ELF-1 (cell line): ENCODE data around the gene FOXP1.
"Not testable (repeated sequence)": the region's sequence is repeated elsewhere in the genome, so short reads cannot be mapped to it uniquely, and the experiment has no call there.

Experiments
- DNase-seq: peaks from one replicate; pipeline ENCODE4 v3.0.0-alpha.2; 2016; ENCODE audit warnings: low read depth, low spot score

The FOXP1 gene

DNA sequence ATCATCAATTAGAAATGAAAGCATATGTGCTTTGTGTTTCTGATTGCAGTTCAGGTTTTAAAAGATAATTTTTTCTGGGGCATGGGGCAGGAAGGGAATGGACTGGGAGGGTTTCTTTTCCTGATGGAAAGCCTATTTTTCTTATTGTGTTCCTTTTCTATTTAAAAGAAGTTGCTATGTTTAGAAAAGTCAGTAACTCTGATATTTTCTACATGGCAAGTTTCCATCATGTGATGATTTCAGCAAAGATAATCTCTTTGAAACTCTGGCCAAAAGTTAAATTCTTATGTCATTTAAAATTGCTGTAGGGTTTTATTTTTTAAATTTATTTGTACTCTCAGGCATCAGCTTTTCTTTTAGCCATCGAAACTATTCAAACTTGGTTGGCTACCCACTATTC lies 601.2 kb downstream of the FOXP1 start:
- no peak for DNase-seq

DNA sequence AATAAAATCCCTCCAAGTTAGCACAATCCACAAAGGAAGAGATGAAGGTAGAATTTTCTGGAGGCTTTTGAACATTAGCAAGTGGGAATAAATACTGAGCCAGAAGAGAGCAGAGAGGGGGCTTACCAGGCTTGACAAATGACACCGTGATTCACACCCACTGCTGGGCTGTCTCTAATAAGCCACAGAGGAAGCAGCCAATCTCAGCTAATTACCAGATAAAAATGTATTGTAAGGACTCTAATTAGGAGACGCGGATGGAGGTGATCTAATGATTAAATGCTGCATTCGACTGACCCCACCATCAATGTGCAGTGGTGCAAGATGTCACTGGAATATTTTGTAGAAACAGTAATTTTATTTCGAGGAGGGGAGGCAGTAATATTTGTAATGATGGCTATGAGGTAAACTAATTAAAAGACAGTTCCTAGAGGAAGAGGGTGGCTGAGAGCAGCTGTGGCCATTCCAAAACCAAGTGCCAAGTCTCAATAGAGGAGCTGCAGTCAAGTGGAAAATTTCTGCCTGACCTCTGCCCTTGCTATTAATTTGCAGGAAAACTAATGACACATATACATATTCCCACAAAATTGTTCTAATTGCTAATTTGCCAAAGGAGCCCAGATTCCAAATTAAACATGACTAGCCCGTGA lies 602.2 kb downstream of the FOXP1 start:
- DNase-seq = no peak

DNA sequence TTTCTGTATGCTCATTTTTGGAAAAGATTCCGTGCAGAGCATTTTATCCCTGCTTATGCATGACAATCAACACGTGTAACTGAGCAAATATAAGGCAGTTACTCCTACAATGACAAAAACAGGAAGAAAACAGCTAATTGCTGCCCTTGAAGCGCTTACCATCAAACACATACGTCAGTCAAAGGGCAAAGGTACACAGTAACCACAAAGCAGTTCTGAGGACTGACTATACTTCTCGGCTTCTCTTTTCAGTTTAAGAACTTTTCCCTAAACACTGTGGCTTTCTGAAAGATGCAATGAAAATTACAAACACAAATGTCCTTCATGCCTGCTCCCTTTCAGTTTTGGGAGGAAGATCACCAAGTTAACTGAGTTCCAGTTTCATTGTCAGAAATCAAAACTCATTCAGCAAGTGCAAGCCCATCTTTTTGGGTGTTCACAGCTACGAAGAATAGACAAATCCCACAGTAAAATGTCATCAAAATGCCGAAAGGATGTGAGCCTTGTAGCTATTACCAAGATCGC lies 602.8 kb downstream of the FOXP1 start:
- no peak for DNase-seq

DNA sequence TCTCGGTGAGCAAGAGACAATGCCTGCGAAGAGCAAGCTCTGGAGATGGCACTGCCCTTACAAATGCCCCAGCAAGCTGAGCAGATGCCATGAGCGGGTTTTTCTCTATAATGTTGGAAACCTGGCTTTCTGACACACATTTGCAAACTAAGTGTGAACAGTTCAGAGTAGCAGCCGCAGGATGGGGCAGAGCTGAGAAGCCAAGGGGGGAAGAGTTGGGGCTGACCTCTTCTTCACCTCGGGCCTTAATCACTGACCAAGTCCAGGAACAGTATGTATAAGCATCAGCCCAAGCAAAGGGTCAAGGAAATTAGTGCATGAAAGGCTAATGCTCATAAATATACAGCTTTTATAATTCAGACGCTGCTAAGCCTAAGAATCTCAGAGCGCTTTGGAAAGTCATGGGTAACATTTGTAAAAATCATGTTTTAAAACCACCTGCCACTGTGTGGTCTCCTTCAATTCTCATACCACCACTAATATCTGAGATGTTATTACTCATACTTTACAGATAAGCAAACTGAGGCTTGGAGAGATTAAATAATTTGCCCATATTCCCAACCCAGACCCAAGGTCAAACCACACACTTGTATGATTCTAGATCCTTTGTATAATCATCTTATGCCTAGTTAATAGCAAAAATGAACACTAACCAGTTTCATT lies 603.4 kb downstream of the FOXP1 start:
- no peak for DNase-seq

DNA sequence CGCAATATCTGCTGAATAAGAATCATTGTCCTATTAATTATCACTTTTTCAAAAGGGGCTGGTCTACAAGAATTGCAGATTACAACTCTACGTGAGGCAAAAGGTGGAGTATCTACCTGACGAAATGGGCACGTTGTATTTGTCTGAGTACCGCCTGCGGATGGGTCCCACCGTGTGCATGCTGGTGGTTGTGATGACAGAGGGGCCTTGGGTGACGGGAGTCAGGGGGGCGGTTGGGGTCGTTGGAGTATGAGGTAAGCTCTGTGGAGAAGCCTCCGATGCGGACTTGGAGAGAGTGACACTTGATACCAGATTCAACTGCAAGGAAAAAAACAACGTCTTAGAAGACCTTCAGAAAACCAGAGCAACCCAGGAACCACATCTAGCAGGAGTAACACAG lies 605.8 kb downstream of the FOXP1 start:
- no peak for DNase-seq

DNA sequence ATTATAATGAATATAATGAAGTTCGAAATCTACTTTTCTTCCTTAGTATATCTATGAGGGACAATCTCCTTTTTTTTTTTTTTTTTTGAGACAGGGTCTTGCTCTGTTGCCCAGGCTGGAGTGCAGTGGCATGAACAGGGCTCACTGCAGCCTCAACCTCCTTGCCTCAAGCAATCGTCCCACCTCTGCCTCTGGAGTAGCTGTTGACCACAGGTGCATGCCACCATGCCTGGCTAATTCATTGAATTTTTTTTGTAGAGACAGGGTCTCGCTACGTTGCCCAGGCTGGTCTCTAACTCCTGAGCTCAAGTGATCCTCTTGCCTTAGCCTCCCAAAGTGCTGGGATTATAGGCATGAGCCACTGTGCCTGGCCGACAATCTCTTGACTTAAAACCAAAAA lies 607.5 kb downstream of the FOXP1 start:
- DNase-seq = not testable (repeated sequence)

DNA sequence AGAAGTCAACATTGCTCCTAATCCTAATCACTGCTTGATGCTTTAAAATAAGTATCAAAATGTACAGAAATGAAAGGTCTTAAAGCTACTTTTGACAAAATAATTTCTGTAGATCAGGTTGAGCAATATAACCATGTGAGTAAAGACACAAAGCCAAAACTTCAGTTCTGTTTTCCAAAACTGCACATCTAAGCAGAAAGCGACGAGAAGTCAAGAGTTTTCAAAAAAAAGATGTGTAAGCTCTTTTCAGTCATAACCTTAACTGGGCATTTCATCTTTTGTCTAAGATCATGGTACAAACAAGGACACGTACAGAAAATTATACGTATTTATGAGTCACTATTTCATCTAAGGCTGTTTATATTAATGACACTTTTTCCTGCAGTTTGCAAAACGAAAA lies 608.8 kb downstream of the FOXP1 start:
- no peak for DNase-seq

DNA sequence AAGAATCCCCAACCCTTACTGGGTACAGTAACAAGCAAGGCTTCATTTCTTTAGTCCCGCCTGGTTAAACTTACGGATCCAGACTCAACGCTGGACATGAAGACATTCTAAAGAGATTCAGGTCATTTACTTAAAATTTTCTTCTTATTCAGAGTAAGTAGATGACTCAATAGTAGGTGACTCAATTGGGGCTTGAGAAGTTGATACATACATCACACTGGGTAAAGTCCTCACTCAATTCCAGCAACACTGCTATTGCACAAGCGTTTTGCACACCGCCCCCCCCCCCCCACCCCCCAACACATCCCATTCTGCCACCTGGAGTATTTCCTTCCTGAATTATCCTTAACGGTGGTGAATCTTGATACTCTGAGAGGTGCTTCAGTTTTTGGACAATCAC lies 610.0 kb downstream of the FOXP1 start:
- no peak for DNase-seq

DNA sequence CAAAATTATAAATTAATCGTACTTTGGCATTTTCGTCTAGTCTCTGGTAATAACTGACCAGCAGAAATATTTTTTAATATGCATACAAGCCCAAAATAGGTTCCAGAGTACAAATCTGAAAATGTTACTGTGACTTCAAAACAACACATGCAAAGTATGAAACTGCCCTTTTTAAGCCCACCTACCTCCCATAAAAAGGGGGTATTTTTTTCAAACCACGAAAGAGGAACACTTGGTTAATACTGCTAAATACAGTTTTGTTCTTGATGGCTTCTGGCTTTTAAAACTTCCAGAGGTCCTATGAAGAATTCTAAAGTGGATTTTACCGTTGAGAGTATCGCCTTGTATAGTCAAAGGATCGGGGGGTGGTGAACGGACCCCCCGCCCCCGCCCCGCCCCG lies 610.7 kb downstream of the FOXP1 start:
- DNase-seq = no peak

DNA sequence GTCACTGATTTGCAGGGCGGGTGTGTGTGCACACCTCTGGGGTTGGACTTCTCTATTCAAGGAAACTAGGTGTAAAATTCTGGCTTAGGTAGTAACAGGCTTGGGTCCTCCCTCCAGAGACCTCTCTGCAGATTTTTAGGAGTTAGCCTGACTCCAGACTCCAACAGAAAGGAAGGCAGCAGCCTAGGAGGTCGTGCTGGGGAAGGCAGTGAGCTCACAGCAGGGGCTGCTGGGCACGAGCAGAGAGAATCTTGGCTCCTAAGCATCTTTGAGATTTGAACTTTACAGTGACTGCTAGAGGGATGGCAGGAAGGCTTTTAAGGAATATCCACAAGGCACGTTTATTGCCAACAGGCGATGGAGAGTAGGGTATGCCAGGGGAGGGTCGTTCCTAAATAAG lies 612.6 kb downstream of the FOXP1 start:
- no peak for DNase-seq

DNA sequence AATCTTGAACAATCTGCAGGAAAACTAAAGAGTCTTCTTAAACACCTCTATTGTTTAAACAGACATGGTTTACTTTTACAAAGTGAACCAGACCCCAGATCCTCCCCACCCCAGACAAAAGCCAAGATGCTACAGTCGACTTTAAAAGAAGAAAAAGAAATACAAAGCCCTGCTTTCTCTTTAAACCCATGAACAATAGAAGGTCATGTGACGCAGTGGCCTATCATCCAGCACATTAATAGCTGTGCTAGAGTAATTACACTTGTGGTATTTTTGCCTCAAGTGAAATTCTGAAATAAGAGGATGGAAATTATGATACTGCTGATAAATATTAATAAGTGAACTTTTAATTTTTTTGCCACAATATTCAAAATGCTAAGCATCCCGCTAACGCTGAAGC lies 613.4 kb downstream of the FOXP1 start:
- DNase-seq = no peak

DNA sequence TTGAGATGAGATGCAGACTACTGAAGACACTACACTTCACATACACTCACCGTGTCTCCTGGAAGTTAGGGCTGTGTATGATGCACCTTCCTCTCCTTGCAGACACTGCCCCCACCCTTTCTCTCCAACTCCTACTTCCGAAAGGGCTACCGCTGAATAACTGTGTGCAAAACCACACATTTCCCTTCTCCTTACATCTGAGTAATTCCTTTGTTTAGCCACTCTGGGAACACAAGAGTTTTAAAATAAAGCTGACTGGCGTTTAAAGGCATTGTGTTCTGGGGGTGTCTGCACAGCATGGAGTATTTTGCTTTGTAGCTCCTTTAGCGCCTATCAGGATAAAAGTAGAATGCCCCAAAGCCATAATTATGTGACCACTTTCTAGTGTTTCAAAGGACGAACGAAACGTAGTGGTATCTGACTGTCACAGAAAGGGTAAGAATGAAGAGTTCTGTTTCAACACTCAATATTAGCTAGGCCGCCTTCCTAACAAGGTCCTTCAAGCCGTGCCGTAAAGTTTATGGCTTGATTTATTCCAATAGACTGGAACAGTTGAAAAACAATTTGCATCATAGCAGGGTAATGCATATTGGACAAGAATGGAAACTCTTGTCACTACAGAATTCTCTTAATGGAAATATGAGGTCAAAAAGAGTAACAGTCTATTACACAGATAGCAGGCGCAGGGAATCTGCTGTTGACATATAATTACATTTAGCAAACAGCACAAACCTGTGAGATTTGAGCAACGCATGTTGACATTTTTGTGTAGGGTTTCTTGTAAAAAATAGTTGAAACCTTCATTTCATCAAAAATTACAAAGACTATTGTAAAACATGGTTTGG lies 619.9 kb downstream of the FOXP1 start:
- DNase-seq = peak; percentile 25

DNA sequence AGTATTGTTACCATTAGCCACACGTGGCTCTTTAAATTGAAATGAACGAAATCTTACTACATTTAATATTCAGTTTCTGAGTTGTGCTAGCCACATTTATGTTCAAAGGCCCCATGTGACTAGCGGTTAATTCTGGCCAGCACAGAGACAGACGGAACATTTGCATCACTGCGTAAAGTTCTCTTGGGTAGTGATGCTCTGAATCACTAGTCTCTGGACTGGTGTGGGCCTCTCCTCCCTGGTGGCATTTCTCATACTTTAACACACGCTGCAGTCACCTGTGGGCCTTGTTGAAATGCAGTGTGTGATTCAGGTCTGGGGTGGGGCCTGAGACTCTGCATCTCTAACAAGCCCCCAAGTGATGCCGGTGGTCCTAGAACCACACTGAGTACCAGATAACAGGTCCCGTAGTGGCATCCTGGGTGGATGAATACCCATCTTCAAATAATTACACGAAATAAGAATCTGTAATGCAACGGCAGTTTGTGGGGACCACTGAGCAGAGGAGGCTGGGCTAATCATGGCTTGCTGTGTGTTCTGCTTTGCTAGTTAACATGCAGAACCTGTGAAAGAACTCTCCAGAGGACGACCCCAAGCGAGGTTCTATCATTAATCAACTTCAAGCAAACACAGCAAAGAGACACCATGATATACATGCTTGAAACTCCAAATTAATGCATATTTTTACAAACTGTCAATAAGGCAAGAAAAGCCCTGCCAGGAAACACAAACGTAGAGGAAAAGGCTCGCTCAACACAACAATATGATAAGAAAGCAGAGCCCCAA lies 623.8 kb downstream of the FOXP1 start:
- no peak for DNase-seq

DNA sequence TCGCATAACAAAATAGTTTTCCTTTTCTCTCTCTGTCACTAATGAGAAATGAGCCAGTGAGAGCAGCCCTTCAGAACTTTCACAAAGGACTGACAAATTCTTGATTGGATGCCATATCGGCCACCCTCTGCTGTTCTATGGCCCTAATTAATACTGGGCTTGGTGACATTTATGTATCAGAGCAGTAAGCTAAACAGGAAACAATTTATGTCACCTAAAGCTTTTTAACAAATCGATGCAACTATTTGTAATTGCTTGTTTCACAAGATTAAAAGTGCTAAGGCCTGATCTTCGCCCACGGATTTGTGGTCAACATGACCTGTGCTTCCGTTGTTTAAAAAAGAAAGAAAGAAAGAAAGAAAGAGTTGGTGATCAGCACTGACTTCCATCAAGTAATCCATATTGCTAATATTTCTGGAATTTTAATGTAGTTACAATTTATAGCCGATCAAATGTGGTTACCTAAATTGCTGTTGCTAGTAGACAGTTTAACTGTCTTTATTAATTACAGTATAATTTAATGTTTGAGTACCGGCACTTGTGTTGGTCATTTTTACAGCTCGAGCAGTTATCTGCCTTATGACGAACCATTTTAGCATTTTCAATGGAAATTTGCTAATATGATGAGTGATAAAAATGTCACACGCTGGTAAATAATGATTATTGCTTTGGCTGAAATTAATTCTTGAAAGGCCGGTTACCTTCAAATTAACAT lies 631.3 kb downstream of the FOXP1 start:
- DNase-seq = no peak

DNA sequence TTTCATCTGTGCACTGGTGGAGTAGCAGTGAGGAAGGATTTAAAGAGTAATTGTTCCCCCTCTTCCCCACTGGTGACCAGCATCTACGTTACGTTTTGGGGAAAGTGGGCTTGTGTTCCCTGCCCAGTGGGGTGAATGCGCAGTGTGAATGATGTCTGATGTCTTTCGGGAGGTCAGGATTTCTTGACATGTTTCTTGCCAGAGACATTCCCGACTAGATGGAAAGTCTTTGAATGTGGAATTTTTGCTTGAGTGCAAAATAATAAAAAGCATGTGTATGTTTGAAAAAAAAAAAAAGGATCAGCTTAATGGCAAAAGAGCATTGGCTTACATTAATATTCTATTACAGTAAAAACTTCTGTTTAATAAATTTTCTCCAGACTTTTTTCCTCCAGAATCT lies 632.2 kb downstream of the FOXP1 start:
- no peak for DNase-seq

DNA sequence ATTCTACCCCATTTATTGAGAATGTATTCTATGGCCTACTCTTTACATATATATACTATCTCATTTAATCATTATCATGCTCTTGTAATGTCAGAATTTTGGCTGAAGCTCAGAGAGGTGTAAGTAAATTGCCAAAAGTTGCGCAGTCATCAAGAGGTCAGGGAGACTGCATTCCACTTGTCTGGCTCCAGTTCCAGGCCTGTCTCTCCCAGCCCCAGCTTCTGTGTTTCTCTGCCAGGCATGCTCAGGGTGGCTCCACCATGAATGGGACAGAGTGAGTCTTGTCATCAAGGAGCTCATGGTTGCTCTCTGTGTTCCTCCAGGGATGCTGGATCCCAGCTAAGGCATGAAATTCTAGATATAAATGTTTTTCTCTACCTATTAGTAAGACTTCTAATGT lies 635.9 kb downstream of the FOXP1 start:
- no peak for DNase-seq

DNA sequence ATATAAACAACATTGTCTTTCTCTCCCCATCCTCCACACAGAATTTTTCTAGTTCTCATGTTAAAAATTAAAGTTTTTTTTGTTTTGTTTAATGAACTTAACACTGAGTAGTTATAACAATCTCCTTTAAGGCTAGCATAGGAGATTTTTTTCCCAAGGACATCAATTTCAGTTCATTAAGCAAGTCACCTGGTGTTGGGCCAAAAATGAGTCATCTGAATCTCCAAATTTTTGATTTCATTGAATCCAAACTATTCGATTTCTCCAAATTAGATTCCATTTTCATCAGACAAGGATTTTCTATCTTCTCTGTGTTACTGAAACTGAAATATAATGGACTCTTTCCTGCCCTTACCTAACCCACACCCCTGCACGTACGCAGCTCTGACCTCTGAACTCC lies 639.6 kb downstream of the FOXP1 start:
- DNase-seq = no peak

DNA sequence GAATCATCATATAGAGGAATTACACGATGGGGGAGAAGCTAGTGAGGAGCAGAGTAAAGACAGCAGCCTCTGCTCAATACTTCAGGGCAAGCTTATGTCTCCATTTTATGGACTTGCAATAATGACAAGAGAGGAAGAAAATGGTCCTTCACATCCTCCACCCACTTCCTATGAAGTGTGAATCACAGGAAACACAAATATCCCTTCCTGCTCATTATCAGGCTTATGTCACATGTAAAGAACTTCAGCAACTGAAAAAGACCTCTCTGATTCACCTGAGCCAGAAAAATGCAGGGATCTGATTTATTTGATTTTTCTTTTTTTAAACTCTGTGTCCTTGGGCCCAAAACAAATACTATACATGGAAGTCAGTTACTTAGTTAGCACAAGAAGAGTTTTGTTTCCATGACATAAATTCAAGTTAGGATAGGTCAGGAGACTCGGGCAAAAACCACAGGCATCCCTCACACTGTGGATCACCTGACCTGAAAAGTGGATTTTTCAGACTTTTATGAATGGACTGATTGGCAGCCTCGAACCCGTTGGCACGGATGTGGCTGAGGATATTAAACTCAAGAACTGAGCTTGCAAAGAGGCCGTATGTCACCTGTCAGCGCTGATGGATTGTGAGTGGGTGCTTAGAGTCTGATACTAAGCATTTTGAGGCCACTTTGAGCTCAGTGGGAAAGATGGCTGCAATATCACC lies 650.3 kb downstream of the FOXP1 start:
- DNase-seq = no peak

DNA sequence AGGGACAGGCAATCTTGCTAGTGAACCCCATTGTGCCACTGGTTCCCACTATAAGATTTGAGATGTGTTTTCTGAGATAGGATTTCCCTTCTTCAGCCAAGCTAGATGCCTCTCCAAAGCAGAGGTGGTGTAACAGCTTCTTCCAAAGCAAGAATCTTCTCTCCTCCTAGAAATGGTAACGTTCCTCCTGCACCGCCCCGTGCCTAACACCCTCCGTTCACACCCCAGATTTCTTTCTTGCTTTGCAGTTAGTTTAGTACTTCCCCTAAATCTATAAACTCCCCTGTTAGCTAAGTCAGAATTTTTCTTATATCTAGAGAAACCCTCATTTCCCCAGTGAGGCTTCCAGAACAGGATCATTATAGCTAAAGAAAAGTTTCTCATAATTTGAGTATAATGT lies 653.5 kb downstream of the FOXP1 start:
- no peak for DNase-seq

DNA sequence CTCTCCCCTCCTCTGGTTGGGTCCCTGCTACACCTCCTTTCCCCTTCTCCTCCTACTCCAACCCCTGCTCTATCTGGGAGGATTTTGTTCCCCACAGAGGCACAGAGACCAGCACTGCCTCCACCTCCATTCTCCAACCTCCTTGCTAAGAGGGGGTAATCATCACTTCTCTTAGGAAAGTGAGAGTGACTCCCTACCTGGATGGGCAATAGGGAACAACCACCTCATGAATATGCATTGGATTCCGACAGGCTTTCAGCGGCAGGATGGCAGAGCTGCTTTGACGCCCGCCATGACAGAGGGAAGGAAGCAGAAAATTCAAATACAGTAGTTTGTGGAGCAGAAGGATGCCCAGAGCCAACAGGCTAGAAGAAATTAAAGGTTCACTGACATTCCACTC lies 656.3 kb downstream of the FOXP1 start:
- no peak for DNase-seq

DNA sequence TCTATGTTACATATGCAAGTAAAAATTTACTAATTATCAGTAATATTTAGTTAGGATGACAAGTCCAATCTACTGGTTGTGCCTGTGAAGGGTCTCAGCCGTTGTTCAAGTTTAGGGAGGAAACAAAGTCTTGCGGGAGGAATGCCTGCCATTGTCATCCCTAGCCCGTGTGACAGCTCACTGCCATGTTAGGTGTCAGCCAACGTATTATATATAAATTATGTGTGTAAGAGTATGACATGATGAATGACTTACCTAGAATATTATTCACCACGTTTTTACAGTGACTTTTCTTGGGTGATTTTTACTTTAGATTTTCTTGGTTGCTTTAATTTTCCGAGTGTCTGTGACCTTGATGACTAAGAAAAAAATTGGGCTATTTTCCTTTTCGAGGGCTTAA lies 656.7 kb downstream of the FOXP1 start:
- no peak for DNase-seq
